ENCODE results near the gene GRIN2D. TPM values are rescaled to one million over a fixed set of nuclear protein-coding genes. Genes with fewer than 3 reads are reported as not detected.
A peak's percentile ranks its signal among the peaks of the same experiment; 100 is the strongest.

The GRIN2D gene
- total RNA-seq, 1 donor from 2014 or later: 15.8 TPM

DNA sequence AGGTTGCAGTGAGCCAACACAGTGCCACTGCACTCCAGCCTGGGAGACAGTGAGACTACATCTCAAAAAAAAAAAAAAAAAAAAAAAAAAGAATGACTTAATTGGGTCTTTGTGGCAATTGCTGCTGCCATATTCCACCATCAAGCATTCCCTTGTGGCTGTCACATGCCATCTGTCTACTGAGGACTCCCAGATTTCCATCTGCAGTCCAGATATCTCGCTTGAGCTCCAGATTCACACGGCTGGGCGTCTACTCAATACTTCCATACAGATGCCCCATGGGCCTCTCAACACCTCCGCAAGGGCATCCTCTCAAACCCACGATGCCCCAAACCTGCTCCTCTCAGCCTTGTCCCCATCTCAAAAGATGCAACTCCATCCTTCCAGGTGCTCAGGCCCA, 42.6 kb upstream of the GRIN2D start:
- H3K4me1 Mint-ChIP-seq: peaks cover 4% of the 10 kb centered on the region
- no peak overlapping the region for H3K4me3 Mint-ChIP-seq
- TF ChIP-seq, protein P1, sequence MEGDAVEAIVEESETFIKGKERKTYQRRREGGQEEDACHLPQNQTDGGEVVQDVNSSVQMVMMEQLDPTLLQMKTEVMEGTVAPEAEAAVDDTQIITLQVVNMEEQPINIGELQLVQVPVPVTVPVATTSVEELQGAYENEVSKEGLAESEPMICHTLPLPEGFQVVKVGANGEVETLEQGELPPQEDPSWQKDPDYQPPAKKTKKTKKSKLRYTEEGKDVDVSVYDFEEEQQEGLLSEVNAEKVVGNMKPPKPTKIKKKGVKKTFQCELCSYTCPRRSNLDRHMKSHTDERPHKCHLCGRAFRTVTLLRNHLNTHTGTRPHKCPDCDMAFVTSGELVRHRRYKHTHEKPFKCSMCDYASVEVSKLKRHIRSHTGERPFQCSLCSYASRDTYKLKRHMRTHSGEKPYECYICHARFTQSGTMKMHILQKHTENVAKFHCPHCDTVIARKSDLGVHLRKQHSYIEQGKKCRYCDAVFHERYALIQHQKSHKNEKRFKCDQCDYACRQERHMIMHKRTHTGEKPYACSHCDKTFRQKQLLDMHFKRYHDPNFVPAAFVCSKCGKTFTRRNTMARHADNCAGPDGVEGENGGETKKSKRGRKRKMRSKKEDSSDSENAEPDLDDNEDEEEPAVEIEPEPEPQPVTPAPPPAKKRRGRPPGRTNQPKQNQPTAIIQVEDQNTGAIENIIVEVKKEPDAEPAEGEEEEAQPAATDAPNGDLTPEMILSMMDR (IDR thresholded peaks at IDR 0.05; ENCODE audit: unreplicated experiment): no peak
- no peaks in the 10 kb centered on the region for H3K27me3 Mint-ChIP-seq (ENCODE audit: low read depth)
- no peaks in the 10 kb centered on the region for H3K9me3 Mint-ChIP-seq
- H3K36me3 Mint-ChIP-seq: no peaks in the 10 kb centered on the region
- no peak overlapping the region for H3K27ac Mint-ChIP-seq
- no peak for DNase-seq (ENCODE audit: low spot score in 2 of 2, unreplicated experiment in 2 of 2)

DNA sequence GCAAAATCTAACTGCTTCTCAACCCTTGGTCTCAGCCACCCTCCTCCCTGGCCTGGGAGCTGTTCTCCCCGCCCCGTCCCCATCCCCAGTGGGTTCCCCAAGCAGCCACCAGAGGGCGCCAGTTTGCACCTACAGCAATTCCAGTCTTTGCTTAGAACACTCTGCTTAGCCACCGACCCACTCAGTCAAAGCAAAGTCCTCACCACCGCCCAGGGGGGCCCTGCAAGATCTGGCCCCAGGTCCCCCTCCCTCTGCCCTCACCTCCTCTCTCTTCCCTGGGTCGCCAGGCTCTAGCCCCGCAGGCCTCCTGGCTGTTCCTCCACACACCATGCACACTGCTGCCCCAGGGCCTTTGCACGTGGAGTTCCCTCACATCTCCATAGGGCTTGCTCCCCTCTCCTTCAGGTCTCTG, 42.1 kb upstream of the GRIN2D start:
- Mint-ChIP-seq H3K9me3 (no peaks in the 10 kb centered on the region), H3K36me3 (no peaks in the 10 kb centered on the region), H3K4me1 (peaks cover 4% of the 10 kb centered on the region), H3K4me3 (no peak overlapping the region), H3K27ac (no peak overlapping the region), H3K27me3 (ENCODE audit: low read depth) (no peaks in the 10 kb centered on the region)
- DNase-seq (ENCODE audit: low spot score in 2 of 2, unreplicated experiment in 2 of 2): peak in 1 of 2 experiments; percentile 78
- TF ChIP-seq, protein P1 (IDR thresholded peaks at IDR 0.05; ENCODE audit: unreplicated experiment): peak; percentile 66

DNA sequence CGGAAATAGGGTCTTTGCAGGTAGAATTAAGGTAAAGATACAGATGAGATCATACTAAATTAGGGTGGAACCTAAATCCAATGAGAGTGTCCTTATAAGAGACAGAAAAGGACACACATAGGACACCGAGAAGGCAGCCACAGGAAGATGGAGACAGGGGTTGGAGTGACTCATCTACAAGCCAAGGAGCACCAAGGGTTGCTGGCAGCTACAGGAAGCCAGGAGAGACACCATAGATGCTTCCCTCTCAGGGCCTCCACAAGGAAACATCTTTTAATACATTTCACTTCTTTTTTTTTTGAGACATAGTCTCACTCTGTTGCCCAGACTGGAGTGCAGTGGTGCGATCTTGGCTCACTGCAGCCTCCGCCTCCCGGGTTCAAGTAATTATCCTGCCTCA, 39.8 kb upstream of the GRIN2D start:
- Mint-ChIP-seq H3K27ac (no peak overlapping the region), H3K27me3 (ENCODE audit: low read depth) (no peaks in the 10 kb centered on the region), H3K4me1 (no peaks in the 10 kb centered on the region)

DNA sequence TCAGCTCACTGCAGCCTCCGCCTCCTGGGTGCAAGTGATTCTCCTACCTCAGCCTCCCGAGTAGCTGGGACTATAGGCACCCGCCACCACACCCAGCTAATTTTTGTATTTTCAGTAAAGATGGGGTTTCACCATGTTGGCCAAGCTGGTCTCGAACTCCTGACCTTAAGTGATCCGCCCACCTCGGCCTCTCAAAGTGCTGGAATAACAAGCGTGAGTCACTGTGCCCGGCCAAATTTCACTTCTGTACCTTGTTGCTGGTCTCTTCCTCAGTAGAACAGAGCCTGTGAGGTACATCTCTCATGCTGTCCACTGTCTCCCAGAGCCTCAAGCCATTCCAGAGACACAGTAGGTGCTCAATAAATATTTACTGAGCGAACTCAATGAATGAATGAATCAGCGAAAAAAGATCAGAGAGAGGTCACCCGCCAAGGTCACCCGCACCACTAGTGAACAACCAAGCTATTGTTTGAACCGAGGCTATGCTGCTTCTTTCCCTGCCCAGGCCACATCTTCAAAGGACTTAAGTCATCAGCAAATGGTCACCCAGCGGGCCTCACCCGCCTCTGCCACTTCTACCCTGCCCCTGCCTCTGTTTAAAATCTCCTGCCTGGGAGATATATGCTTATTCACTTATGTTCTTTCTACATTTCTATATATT, 39.0 kb upstream of the GRIN2D start:
- no peak for DNase-seq (ENCODE audit: low spot score in 2 of 2, unreplicated experiment in 2 of 2)
- H3K4me1 Mint-ChIP-seq: no peaks in the 10 kb centered on the region
- no peak overlapping the region for H3K4me3 Mint-ChIP-seq
- H3K27me3 Mint-ChIP-seq (ENCODE audit: low read depth): no peaks in the 10 kb centered on the region
- no peaks in the 10 kb centered on the region for H3K9me3 Mint-ChIP-seq
- H3K27ac Mint-ChIP-seq: no peak overlapping the region
- TF ChIP-seq, protein P1 (IDR thresholded peaks at IDR 0.05; ENCODE audit: unreplicated experiment): no peak
- no peaks in the 10 kb centered on the region for H3K36me3 Mint-ChIP-seq

More for the DNA sequence above, 39.8 kb upstream of the GRIN2D start:
- no peaks in the 10 kb centered on the region for H3K9me3 Mint-ChIP-seq
- TF ChIP-seq, protein P1 (IDR thresholded peaks at IDR 0.05; ENCODE audit: unreplicated experiment): no peak
- H3K4me3 Mint-ChIP-seq: no peak overlapping the region
- DNase-seq (ENCODE audit: low spot score in 2 of 2, unreplicated experiment in 2 of 2): no peak
- H3K36me3 Mint-ChIP-seq: no peaks in the 10 kb centered on the region

DNA sequence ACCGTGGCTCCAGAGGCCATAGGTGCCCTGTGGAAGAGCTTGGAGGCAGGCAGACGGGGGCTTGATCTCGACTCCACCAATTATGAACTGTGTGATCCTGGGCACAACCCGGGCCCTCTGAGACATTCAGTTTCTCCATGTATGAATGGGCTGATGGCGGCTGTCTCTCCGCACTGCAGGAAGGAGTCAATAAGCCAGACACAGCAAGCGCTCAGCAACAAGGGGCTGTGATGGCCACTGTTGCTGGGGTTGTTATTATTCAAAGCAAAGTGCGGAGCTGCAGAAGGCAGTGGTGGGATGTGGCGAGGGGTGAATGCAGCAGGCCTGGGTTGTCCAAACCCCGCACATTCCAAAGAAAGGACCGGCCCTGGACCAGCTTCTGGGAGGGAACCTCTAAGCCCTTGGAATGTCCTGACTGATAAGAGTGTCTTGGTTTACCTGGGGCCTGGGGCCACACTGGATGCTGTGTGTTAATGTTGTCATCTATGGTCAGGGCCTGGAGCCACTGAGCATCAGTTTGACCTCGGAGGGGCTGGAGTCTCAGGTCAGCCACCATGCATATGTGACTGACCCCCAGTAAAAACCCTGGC, 38.0 kb upstream of the GRIN2D start:
- Mint-ChIP-seq H3K27me3 (ENCODE audit: low read depth) (no peaks in the 10 kb centered on the region), H3K27ac (no peak overlapping the region), H3K4me1 (no peaks in the 10 kb centered on the region), H3K4me3 (no peak overlapping the region), H3K9me3 (no peaks in the 10 kb centered on the region), H3K36me3 (no peaks in the 10 kb centered on the region)
- TF ChIP-seq, protein P1 (IDR thresholded peaks at IDR 0.05; ENCODE audit: unreplicated experiment): no peak
- DNase-seq (ENCODE audit: low spot score in 2 of 2, unreplicated experiment in 2 of 2): no peak

Measured in mesothelial cell of epicardium (in vitro differentiated cells).